Tibial nerve (tissue), 4 donors: ENCODE data around the gene MALRD1.

ENCODE experiments used
- EP300 ChIP-seq, 2 donors: sonication (generic); formaldehyde crosslinking; IDR thresholded peaks; one replicate each; pipeline ENCODE4 v1.6.1; 2017; ENCODE audit warnings: antibody characterized with exemption in 2 of 2, mild to moderate bottlenecking in 1 of 2
- TF ChIP-seq, protein P1 (sequence below), 5 experiments: fragments of 200-600 bp in 3 of 5; fragments of 450-650 bp in 2 of 5; sonication (generic) in 3 of 5; IDR thresholded peaks; one replicate each; pipeline ENCODE4 v1.5.1; 2016 to 2019; ENCODE audit warnings: antibody characterized with exemption in 5 of 5, mild to moderate bottlenecking in 3 of 5, moderate library complexity in 2 of 5

DNA sequence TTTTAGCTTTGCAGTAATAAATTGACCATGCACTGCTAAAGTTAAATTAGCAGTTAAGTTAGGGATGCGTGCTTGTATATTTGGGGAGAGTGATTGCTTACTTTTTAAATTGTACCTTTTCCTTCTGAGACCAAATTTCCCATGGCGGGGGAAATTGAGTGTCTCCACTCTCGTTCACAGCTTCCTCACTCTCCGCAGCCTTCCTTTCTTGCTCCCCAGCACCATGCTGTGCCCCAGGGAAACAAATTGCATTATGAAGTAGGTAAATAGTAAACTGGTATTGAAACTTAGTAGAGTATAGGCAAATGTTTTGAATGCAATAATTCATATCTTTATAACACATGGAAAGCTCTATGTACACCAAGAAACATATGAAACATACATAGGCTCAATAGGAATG lies 85.4 kb downstream of the MALRD1 start:
- no peak for TF ChIP-seq EP300 (IDR thresholded peaks at IDR 0.05)
- TF ChIP-seq, protein P1, sequence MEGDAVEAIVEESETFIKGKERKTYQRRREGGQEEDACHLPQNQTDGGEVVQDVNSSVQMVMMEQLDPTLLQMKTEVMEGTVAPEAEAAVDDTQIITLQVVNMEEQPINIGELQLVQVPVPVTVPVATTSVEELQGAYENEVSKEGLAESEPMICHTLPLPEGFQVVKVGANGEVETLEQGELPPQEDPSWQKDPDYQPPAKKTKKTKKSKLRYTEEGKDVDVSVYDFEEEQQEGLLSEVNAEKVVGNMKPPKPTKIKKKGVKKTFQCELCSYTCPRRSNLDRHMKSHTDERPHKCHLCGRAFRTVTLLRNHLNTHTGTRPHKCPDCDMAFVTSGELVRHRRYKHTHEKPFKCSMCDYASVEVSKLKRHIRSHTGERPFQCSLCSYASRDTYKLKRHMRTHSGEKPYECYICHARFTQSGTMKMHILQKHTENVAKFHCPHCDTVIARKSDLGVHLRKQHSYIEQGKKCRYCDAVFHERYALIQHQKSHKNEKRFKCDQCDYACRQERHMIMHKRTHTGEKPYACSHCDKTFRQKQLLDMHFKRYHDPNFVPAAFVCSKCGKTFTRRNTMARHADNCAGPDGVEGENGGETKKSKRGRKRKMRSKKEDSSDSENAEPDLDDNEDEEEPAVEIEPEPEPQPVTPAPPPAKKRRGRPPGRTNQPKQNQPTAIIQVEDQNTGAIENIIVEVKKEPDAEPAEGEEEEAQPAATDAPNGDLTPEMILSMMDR (IDR thresholded peaks at IDR 0.05): no peak
